NK-92 treated with Interleukin-12 subunit alpha and Interleukin-12 subunit beta, amount 100 ng/mL, for 24 hours (cell line): ENCODE results near the gene STKLD1.
"Not testable (repeated sequence)": the region's sequence is repeated elsewhere in the genome, so short reads cannot be mapped to it uniquely, and the experiment has no call there.

Source experiments
- DNase-seq: peaks from one replicate; lab custom pipeline; 2025; lab: John Stamatoyannopoulos, UW

Gene STKLD1

DNA sequence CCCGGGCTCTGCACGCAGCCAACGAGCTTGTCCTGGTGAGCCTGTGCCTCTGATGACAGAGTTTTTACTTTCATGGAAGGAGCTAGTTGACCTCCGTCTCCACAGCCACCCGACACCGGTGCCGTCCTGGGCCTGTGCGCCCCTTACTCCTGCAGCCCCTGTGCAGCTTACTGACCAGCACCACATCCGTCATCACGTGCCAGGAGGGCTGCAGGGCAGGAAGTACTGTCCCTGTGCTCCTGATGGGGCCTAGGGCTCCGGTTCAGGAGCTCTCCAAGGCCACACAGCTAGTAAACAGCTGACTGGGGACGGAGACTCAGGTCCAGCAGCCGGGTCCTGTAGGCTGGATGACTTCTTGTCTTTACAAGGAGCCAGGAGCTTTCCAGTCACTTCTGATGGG lies 10.2 kb downstream of the STKLD1 start:
- no peak for DNase-seq

DNA sequence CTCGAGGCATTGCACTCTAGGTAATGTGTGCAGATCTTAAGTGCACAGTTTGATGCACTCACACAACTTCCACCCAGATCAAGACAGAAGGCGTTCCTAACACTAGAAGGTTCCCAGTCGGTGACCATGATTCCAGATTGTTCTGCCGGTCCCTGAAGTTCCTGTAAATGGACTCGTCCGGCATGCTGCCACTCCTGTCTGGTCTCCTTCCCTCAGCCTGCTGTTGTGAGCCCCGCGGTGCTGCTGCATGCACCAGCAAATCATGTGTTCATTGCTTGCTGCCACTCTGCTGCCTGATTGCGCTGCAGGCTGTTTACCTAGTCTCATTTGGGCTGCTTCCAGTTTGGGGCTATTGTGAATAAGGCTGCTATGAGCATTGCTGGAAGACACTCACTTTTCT lies 11.5 kb downstream of the STKLD1 start:
- DNase-seq, result no peak

- no peak for DNase-seq
Observed at GRCh38 chr9:133389025-133389557, 12.9 kb downstream of the STKLD1 start.

- no peak for DNase-seq
Observed at GRCh38 chr9:133389562-133389961, 13.4 kb downstream of the STKLD1 start.

DNA sequence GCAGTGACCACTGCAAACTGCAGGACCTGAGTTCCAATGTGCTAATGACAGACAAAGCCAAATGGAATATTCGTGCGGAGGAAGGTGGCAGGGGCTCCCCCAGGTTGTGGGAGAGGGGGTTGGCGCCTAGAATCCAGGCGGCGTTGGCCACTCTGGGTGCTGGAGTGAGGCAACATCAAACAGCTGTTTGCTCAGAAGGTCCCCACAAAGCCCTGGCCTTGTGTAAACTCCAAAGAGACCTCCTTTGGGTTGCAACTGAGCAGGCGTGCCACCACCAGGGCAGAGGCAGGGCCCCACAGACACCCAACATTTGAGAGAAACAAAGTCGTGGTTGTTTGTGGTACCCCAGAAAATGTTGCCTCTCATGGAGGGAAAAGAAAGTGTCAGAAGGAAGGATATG lies 14.5 kb downstream of the STKLD1 start:
- no peak for DNase-seq

GRCh38 chr9:133391449-133391848 lies 15.3 kb downstream of the STKLD1 start:
- DNase-seq, result not testable (repeated sequence)

- not testable (repeated sequence) for DNase-seq
Observed at GRCh38 chr9:133392308-133392707, 16.1 kb downstream of the STKLD1 start.

DNA sequence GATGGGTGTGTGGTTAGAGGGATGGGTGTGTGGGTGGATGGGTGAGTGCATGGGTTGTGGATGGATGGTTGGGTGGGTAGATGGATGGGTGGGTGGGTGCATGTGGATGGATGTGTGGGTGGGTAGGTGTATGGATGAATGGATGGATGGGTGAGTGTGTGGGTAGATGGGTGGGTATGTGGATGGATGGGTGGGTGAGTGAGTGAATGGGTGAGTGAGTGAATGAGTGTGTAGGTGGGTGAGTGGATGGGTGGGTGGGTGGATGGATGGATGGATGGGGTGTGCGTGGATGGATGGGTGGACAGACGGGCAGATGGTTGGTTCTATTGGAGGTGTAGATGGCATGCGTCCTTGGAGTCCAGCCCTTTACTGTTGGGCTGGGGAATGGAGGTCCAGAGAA lies 17.2 kb downstream of the STKLD1 start:
- DNase-seq, result no peak

DNA sequence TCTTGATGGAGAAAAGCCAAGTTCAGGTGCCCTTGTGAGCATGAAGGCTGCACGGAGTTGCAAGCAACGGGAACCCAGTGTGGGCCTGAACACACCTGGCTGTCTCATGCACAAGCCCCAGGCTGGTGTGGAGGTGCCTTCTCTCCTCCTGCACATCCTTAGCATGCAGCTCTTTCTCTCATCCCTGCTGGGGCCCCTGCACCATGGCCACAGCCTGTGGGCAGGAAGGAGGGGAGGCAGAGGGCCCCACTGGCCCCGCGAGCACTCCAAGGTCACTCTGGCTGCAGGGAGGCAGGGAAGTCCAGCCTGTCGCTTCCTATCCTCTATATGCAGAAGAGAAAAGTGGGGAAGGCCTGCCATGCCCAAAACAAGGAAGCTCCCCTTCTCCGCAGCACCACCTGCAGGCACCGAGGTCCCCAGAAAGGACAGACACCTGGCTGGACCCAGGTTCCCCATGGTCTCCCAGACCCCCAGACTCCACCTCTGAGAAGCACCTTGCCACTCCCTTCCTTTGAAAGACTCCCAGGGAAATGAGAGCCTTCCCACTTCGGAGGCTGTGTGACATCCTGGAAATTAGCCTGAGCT lies 18.6 kb downstream of the STKLD1 start:
- DNase-seq, result no peak

GRCh38 chr9:133396952-133397351 lies 20.8 kb downstream of the STKLD1 start:
- DNase-seq, result no peak

DNA sequence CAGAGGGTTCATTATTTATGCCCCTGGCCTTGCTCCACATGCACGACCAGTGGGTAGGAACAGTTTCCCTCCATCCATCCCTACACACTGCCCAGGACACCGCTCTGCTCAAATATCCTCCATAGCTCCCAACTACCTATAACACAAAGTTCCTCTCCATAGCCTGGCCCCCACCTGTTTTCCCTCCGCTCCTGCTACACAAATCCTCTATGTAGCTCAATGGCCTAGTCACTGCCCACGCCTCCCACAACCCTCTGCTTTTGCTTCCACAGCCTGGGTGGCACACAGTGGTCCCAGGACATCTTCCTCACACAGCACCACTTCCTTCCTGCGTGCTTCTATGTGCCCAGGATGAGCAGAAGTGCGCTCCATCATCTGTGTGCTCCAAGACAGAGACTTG lies 21.2 kb downstream of the STKLD1 start:
- no peak for DNase-seq

- DNase-seq, result no peak
Observed at GRCh38 chr9:133397895-133398294, 21.7 kb downstream of the STKLD1 start.

DNA sequence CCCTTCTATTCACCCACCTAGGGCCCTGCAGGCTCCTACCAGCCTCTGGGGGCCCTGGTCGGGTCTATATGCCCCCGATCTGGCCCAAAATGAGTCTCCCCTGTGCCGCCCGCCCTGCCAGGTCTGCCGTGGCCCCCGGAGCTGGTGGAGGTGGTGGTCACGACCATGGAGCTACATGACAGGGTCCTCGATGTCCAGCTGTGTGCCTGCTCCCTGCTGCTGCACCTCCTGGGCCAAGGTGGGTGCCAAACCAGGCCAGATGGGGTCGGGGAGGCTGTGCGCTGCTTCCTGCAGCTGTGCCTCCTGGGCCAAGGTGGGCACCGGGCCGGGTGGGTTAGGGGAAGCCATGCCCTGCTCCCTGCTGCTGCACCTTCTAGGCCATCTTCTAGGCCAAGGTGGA lies 24.1 kb downstream of the STKLD1 start:
- no peak for DNase-seq

DNA sequence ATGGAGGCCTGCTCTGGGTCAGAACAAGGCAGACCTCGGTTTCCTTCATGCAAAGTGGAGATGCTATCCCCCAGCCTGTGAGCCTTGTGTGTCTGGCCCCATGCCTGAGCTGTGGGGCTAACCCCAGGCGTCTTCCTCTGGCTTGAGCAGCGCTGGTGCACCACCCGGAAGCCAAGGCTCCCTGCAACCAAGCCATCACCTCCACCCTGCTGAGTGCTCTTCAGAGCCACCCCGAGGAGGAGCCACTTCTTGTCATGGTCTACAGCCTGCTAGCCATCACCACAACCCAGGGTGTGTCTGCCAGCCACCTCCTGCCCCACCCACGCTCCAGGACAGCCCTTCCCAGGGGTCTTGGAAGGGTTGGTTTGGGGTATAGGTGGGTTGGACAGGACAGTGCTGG lies 25.4 kb downstream of the STKLD1 start:
- DNase-seq, result no peak

GRCh38 chr9:133402689-133403088 lies 26.5 kb downstream of the STKLD1 start:
- DNase-seq, result no peak

GRCh38 chr9:133403766-133404453 lies 27.7 kb downstream of the STKLD1 start:
- DNase-seq, result no peak

DNA sequence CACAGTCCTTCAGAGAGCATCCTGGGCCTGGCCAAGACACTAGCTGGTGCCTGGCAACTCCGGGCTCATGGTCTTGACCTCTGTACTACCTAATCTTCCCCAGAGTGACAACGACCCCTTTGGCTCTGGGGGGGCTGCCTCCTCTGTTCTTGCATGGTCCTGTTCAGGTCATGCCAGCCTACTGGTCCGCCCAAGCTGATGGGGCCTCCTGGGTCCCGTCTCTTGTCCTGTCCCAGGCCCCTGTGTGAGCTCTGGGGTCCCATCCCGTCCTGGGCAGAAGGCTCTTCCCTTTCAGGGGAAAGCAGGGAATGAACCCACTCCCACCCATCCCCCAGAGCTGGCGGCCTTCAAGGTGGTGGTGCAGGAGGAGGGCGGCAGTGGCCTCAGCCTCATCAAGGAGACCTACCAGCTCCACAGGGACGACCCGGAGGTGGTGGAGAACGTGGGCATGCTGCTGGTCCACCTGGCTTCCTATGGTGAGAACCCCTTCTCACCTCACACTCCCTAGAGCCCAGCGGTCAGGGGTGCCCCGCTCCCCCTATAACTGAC lies 28.4 kb downstream of the STKLD1 start:
- DNase-seq, result no peak

GRCh38 chr9:133405508-133406438 lies 29.6 kb downstream of the STKLD1 start:
- DNase-seq, result no peak

GRCh38 chr9:133406480-133407307 lies 30.5 kb downstream of the STKLD1 start:
- DNase-seq, result no peak

DNA sequence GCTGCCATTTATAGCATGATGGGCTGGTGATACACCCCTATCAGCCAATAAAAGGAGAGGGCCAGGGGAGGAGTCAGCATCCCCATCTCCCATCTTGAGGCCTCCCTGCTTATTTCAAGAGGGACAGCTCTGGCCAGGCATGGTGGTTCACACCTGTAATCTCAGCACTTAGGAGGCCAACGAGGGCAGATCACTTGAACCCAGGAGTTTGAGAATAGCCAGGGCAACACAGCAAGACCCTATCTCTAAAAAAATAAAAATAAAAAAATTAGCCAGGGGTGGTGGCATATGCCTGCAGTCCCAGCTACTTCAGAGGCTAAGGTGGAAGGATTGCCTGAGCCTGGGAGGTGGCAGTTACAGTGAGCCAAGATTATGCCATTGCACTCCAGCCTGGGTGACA lies 31.9 kb downstream of the STKLD1 start:
- DNase-seq, result no peak

GRCh38 chr9:133415170-133415569 lies 39.0 kb downstream of the STKLD1 start:
- DNase-seq, result no peak
